Small intestine (tissue), 7 donors: ENCODE measurements around the gene KIF1C. TPM values are rescaled to one million over a fixed set of nuclear protein-coding genes. Genes with fewer than 3 reads are reported as not detected.
"Not testable (repeated sequence)": the region's sequence is repeated elsewhere in the genome, so short reads cannot be mapped to it uniquely, and the experiment has no call there.

Experiments used
- DNase-seq, 2 donors: peaks; one replicate each; pipeline versions ENCODE4 v3.0.0 to v3.0.0-alpha.2; 2013
- FAIRE-seq: peaks from 2 replicates; lab custom pipeline; 2012; peaks lifted over from hg19 to GRCh38; lab: Jason Lieb, UNC
- H3K27ac ChIP-seq, 3 donors: one replicate each; pipeline ENCODE4 v1.5.1; 2013; ENCODE audit warnings: low read length in 2 of 3, mild to moderate bottlenecking in 2 of 3, control low read depth in 1 of 3, inconsistent platforms in 1 of 3, low read depth in 1 of 3, moderate library complexity in 1 of 3
- H3K27me3 ChIP-seq, 3 donors: one replicate each; pipeline ENCODE4 v1.6.1; 2013; ENCODE audit warnings: low read length in 3 of 3, inconsistent platforms in 1 of 3; ENCODE audit not compliant: control insufficient read depth in 3 of 3, insufficient read depth in 3 of 3
- H3K36me3 ChIP-seq, 3 donors: one replicate each; pipeline ENCODE4 v1.6.1; 2013; ENCODE audit warnings: low read length in 3 of 3, inconsistent platforms in 1 of 3, low read depth in 1 of 3, mild to moderate bottlenecking in 1 of 3, moderate library complexity in 1 of 3; ENCODE audit not compliant: control insufficient read depth in 3 of 3, insufficient read depth in 2 of 3
- H3K4me1 ChIP-seq, 3 donors: one replicate each; pipeline ENCODE4 v1.6.1; 2013; ENCODE audit warnings: low read length in 2 of 3, inconsistent platforms in 1 of 3, low read depth in 1 of 3, mild to moderate bottlenecking in 1 of 3, moderate library complexity in 1 of 3; ENCODE audit not compliant: control insufficient read depth in 3 of 3, insufficient read depth in 2 of 3
- H3K4me3 ChIP-seq, 3 donors: one replicate each; pipeline ENCODE4 v1.5.1; 2013; ENCODE audit warnings: low read length in 3 of 3, control low read depth in 1 of 3, inconsistent platforms in 1 of 3, low read depth in 1 of 3, mild to moderate bottlenecking in 1 of 3, moderate library complexity in 1 of 3
- H3K9me3 ChIP-seq, 2 donors: one replicate each; pipeline ENCODE4 v1.6.1; 2013; ENCODE audit warnings: low read depth in 1 of 2, low read length in 1 of 2; ENCODE audit not compliant: control insufficient read depth in 2 of 2, insufficient read depth in 1 of 2
- WGBS, 3 donors: extraction: QIAGEN DNeasy Blood & Tissue Kit; methylation state at CpG; one replicate each; pipeline ENCODE4 v1.1.7; 2013; 5-methylcytosine and 5-hydroxymethylcytosine counted together
- polyA plus RNA-seq, 4 donors: library from polyadenylated mRNA; stranded (reverse) in 3 of 4; unstranded in 1 of 4; fragments of 200-250 nt in 3 of 4; fragments of 120-200 nt in 1 of 4; gene quantifications; one replicate each; pipeline versions ENCODE4 v1.2.1 to v1.2.3, GENCODE V29; 2013
- donor health status: healthy with polysubstance abuse.
- donor health status: control.
- donor health status: control.
- donor health status: Bipolar disorder and iron deficiency.
- donor health status: healthy.

The KIF1C gene
- polyA plus RNA-seq, 4 donors: 67.4 to 141 (median 82.5) TPM

- WGBS, 3 donors: 91 to 97% (median 95%) methylated on average over 4 of the region's 4 CpGs
- H3K27ac ChIP-seq: no peak overlapping the region
- no peaks in the 10 kb centered on the region for H3K4me1 ChIP-seq
- H3K36me3 ChIP-seq: peaks cover 14 to 55% (median 19%) of the 10 kb centered on the region in 3 donors
- no peaks in the 10 kb centered on the region for H3K27me3 ChIP-seq
- no peaks in the 10 kb centered on the region for H3K9me3 ChIP-seq
- no peak for DNase-seq
- H3K4me3 ChIP-seq: no peak overlapping the region
- no peak for FAIRE-seq
Measured at GRCh38 chr17:5024604-5025003, 26.9 kb downstream of the KIF1C start.

DNA sequence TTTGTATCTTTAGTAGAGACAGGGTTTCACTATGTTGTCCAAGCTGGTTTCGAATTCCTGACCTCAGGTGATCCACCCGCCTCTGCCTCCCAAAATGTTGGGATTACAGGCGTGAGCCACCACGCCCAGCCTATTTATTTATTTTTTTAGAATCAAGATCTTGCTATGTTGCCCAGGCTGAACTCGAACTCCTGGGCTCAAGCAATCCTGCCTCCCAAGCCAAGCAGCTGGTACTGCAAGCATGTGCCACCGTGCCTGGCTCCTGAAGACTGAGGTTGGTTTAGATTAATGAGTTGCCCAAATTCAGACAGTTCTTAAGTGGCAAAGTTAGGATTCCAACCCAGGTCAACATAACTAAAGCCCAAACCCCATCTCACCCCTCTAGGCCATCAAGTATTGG, 29.5 kb downstream of the KIF1C start:
- Histone ChIP-seq H3K27me3 (no peaks in the 10 kb centered on the region), H3K9me3 (no peaks in the 10 kb centered on the region), H3K4me3 (no peak overlapping the region), H3K4me1 (peaks cover 0 to 6% (median 0%) of the 10 kb centered on the region in 3 donors), H3K27ac (no peak overlapping the region), H3K36me3 (peaks cover 5 to 29% (median 10%) of the 10 kb centered on the region in 3 donors)
- WGBS, 3 donors: 82 to 84% (median 82%) methylated on average over 6 of the region's 6 CpGs
- DNase-seq (no peak), FAIRE-seq (no peak)

GRCh38 chr17:5027916-5028315, 30.2 kb downstream of the KIF1C start:
- FAIRE-seq: no peak
- WGBS, 3 donors: 72 to 88% (median 81%) methylated on average over 5 of the region's 5 CpGs

GRCh38 chr17:5030168-5030567, 32.4 kb downstream of the KIF1C start:
- H3K4me3 ChIP-seq, FAIRE-seq, H3K27ac ChIP-seq, H3K27me3 ChIP-seq, H3K9me3 ChIP-seq, H3K4me1 ChIP-seq, DNase-seq: not testable (repeated sequence)
- H3K36me3 ChIP-seq: peaks cover 0 to 12% (median 0%) of the 10 kb centered on the region in 3 donors
- WGBS, 3 donors: 80 to 100% (median 91%) methylated on average over 1 to 2 of the region's 2 CpGs

More at GRCh38 chr17:5027916-5028315, 30.2 kb downstream of the KIF1C start:
- Histone ChIP-seq H3K9me3 (no peaks in the 10 kb centered on the region), H3K27ac (no peak overlapping the region), H3K27me3 (no peaks in the 10 kb centered on the region), H3K4me1 (peaks cover 0 to 8% (median 1%) of the 10 kb centered on the region in 3 donors), H3K4me3 (no peak overlapping the region), H3K36me3 (peaks cover 3 to 26% (median 9%) of the 10 kb centered on the region in 3 donors)
- DNase-seq: no peak

DNA sequence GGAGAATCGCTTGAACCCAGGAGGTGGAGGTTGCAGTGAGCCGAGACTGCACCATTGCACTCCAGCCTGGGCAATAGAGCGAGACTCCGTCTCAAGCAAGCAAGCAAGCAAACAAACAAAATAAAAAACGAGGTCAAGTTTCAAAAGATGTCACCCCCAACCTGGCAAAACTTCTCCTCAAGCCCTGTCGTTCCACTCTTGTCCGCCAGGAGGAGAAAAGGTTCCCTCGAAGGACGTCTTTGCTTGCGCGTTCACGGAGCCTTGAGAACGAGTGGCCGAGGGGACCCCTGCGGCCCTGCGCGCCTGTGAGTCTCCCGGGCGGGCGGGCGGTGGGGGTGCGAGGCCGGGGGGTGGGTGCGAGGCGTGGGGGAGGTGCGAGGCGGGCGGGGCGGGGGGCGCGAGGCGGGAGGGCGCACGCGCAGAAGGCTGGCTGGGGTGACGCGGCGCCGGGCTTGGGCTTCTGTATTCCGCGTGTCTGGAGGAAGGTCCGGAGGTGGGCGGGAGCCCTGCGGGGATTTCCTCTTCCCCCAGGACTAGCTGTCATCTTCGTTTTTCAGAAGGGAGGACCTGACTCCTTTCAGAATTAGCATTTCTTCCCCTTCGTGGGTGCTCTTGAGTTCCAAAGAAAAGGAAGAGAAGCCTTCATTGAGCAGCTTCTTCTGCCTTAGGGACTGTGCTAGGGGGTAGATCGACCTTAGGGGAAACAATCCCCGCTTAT, 33.8 kb downstream of the KIF1C start:
- peak overlapping the region; percentile 28 to 53 (median 52) for H3K27ac ChIP-seq
- no peak for FAIRE-seq
- H3K4me1 ChIP-seq: peaks cover 0 to 8% (median 3%) of the 10 kb centered on the region in 3 donors
- no peaks in the 10 kb centered on the region for H3K27me3 ChIP-seq
- peaks cover 0 to 10% (median 0%) of the 10 kb centered on the region in 3 donors for H3K36me3 ChIP-seq
- WGBS, 3 donors: 3 to 4% (median 4%) methylated on average over 22 to 48 of the region's 48 CpGs
- H3K9me3 ChIP-seq: no peaks in the 10 kb centered on the region
- peak; percentile 88 to 91 for DNase-seq
- H3K4me3 ChIP-seq: peak overlapping the region; percentile 52 to 68 (median 61)

- 63 to 81% (median 79%) methylated on average over 6 of the region's 6 CpGs for WGBS, 3 donors
- peak overlapping the region in 1 of 3 donors; percentile 50 for H3K27ac ChIP-seq
- H3K36me3 ChIP-seq: peaks cover 0 to 10% (median 0%) of the 10 kb centered on the region in 3 donors
Measured at GRCh38 chr17:5032865-5033264, 35.1 kb downstream of the KIF1C start.

DNA sequence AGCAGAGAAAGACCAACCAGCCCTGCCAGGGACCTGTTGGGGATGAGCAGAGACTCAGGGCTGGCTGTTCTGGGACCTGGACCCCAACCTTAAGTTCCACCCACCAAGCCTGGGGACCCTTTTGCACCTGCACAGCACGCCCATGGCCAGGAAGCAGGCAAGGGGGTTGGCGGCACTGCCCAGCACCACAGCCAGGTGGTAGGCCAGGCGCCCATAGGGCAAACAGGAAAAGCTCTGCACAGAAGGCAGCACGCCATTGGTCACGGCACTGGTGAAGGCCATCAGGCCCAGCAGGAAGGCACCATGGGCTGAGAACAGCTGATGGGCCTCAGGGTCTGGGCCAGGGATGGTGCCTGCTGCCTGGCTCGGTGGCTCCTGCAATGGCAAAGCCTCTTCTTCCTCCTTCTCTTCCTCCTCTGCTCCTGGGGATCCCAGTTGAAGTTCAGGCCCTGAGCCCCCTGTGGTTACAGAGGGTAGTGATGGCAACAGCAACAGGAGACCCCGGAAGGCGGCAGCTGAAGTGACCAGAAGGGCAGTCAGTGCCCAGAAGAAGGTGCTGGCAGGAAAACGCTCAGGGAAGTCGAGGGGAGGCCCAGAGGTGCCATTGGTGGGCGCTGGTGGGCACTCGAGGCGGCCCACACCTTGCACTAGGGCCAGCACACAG, 35.7 kb downstream of the KIF1C start:
- Histone ChIP-seq H3K27ac (peak overlapping the region in 1 of 3 donors; percentile 13), H3K27me3 (no peaks in the 10 kb centered on the region), H3K4me1 (peaks cover 0 to 8% (median 3%) of the 10 kb centered on the region in 3 donors), H3K36me3 (peaks cover 0 to 10% (median 0%) of the 10 kb centered on the region in 3 donors), H3K9me3 (no peaks in the 10 kb centered on the region), H3K4me3 (peak overlapping the region in 1 of 3 donors; percentile 50)
- FAIRE-seq (no peak), DNase-seq (no peak)
- 76 to 89% (median 82%) methylated on average over 13 of the region's 13 CpGs for WGBS, 3 donors

More at GRCh38 chr17:5032865-5033264, 35.1 kb downstream of the KIF1C start:
- Histone ChIP-seq H3K4me3 (peak overlapping the region in 1 of 3 donors; percentile 50), H3K9me3 (no peaks in the 10 kb centered on the region), H3K4me1 (peaks cover 0 to 8% (median 3%) of the 10 kb centered on the region in 3 donors), H3K27me3 (no peaks in the 10 kb centered on the region)
- DNase-seq (no peak), FAIRE-seq (no peak)

- WGBS, 3 donors: 59 to 75% (median 61%) methylated on average over 5 of the region's 5 CpGs
- Histone ChIP-seq H3K27me3 (no peaks in the 10 kb centered on the region), H3K4me3 (peak overlapping the region in 1 of 3 donors; percentile 50), H3K9me3 (no peaks in the 10 kb centered on the region), H3K36me3 (peaks cover 0 to 10% (median 0%) of the 10 kb centered on the region in 3 donors), H3K27ac (peak overlapping the region in 1 of 3 donors; percentile 64), H3K4me1 (peaks cover 0 to 8% (median 3%) of the 10 kb centered on the region in 3 donors)
- FAIRE-seq (no peak), DNase-seq (no peak)
Measured at GRCh38 chr17:5034063-5034462, 36.3 kb downstream of the KIF1C start.
